Astrocyte of the cerebellum (primary cell): ENCODE results near the gene COPZ1.

Experiments used
- DNase-seq: peaks from one replicate; pipeline ENCODE4 v3.0.0-alpha.2; 2011; ENCODE audit warnings: low read depth
- H3K4me3 ChIP-seq: 2 replicates; pipeline ENCODE4 v1.5.1; 2011; ENCODE audit warnings: mild to moderate bottlenecking, low read depth, low read length, moderate library complexity
- CTCF ChIP-seq: IDR thresholded peaks from 2 replicates; pipeline ENCODE4 v1.5.1; 2012; ENCODE audit warnings: low read length, low read depth, moderate library complexity, mild to moderate bottlenecking; ENCODE audit errors: missing control alignments
- in situ Hi-C: cut with HindIII; loops from 2 replicates; pipeline ENCODE4 v1.10.0; 2017; ENCODE audit warnings: low sequenced_read_pairs

The COPZ1 gene

DNA sequence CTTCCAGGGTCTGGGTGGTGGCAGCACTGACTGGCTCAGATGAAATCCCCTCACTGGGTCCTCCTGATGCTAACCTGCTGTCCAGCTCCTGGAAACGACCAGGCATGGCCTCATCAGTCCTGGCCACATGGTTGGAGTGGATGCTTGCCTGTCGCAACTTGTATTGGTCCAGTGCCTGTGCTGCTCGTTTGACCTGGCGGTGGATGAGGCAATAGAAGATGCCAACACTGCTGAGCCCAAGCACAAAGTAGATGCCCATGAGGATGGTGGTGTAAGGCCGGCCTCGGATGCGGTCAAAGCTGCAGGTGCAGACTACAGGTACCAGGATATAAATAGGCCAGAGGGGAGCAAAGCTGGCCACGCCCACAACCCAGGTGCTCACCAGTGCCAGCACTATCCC, 38.1 kb downstream of the COPZ1 start:
- no peak for TF ChIP-seq CTCF
- H3K4me3 ChIP-seq: no peak overlapping the region
- in situ Hi-C loops: no loop called here
- no peak for DNase-seq

DNA sequence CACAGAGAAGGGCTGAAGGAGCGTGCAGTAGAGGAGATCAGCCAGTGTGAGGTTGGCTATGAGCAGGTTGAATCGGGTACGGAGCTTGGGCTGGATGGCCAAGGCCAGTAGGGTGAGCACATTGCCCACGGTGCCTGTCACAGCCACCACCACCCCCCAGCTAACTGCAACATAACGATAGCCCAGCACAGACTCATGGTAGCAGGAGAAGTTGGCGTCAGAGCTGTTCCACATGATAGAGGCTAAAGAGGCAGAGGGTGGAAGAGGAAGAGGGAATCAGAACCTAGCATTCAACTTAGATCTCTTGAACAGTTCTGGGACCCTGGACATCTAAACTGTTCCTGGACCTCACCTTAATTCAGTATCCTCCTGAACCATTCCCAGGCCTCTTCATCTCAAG, 38.7 kb downstream of the COPZ1 start:
- in situ Hi-C loops: no loop called here
- no peak for DNase-seq
- TF ChIP-seq CTCF: no peak
- no peak overlapping the region for H3K4me3 ChIP-seq

DNA sequence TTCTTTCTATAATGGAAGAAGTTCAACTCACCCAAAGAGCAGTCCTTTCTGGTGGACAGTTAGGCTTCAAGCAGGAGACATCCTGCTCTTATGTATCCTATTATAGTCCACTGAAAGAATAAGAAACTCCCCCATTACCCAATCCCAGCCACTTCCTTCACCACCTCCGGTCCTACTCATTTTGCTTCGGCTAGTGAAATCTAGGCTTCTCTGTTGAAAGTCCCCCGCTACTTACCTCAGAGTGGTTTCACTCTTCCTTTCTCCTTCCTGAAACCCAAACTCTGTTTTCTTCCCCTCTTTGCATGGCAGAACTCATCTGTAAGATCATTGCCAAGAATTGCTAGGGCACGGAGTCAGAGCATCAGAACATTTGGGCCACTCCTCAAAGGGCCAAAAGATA, 39.5 kb downstream of the COPZ1 start, which contains the start of gene GPR84:
TSS of gene GPR84 (minus strand) at position 74 of the 400 bp plus-strand sequence. CDS start 635 bp downstream, outside the sequence.
- H3K4me3 ChIP-seq: no peak within 1 kb of the TSS
- TF ChIP-seq CTCF: no peak
- in situ Hi-C loops: no loop called here
- no peak for DNase-seq

GRCh38 chr12:54368025-54368708, 43.2 kb downstream of the COPZ1 start:
- no peak for TF ChIP-seq CTCF
- no peak overlapping the region for H3K4me3 ChIP-seq
- no peak for DNase-seq
- in situ Hi-C loops: no loop called here

DNA sequence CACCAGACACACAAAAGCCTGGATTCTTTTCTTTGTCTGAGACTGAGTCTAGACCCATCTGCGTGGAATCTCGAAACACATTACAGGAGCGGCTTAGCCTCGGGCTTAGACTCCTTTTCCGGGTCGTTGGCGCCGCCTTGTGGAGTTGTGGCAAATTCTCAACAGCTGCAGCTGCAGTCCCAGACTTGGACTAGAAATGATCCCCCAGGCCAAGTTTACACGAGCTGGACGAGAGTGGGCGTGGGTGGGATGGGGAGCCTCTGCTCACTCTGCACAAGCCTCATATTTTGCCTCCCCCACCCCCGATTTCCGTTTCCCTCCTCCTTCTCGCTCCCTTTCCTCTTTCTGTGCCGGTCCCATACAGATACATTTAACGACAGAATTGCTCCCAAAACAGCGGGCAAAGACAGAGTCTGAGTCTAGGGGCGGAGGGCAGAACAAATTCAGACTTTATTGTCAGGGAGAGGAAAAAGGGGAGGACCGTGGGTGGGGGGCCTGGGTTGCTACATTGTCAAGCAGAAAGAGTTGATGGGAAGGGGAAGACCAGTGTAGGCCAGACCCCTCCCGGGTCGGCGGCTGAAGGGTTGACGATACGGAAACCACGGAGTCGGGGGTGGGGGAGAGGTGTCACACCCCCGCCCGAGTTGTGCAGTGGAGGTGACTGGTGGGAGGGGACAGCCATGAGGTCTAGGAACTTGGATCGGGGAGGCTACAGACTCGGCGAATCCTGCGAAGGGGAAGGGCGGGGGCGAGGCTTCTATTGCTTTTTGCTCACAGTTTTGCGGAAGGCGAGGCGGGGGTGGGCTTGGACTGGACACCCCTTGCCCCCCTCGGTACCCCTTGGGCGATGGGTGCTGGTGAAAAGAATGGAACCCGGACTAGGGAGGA, 44.0 kb downstream of the COPZ1 start:
- peak; percentile 93 for TF ChIP-seq CTCF
- DNase-seq: peak; percentile 82
- H3K4me3 ChIP-seq: peak overlapping the region; percentile 35
- in situ Hi-C loops: no loop called here

- in situ Hi-C loops: loop anchor here (5.0 kb wide), 1 partner anchor 152 kb away; no protein-coding TSS in a partner anchor
- no peak for DNase-seq
- TF ChIP-seq CTCF: no peak
- H3K4me3 ChIP-seq: peak overlapping the region; percentile 35
Observed at GRCh38 chr12:54369597-54370131, 44.7 kb downstream of the COPZ1 start.
